Testis (tissue), 2 donors: ENCODE results near the gene ZNF653.

Experiments used
- CTCF ChIP-seq, 3 experiments: fragments of 450-650 bp in 2 of 3; fragments of 200-600 bp in 1 of 3; sonication (generic) in 1 of 3; IDR thresholded peaks; one replicate each; pipeline ENCODE4 v1.5.1; 2016 to 2019; ENCODE audit warnings: antibody characterized with exemption in 3 of 3, mild to moderate bottlenecking in 2 of 3, moderate library complexity in 1 of 3
- POLR2A ChIP-seq: fragments of 450-650 bp; IDR thresholded peaks from one replicate; pipeline ENCODE4 v1.6.1; 2017; ENCODE audit warnings: antibody characterized with exemption, mild to moderate bottlenecking, moderate library complexity

- TF ChIP-seq CTCF (IDR thresholded peaks at IDR 0.05) (no peak), POLR2A (no peak)
These were observed at the start of gene ZNF653 for GRCh38 chr19:11505504-11506100.
